GM19372 (cell line): Measurements from ENCODE around the gene SAMD9.
"Not testable (repeated sequence)": the region's sequence is repeated elsewhere in the genome, so short reads cannot be mapped to it uniquely, and the experiment has no call there.

Experiments
- ATAC-seq: cut with Tn5 transposase; IDR thresholded peaks from one replicate; pipeline ENCODE4 v1.9.1; 2021; ENCODE audit warnings: mild to moderate bottlenecking, low read depth, moderate library complexity; ENCODE audit not compliant: unreplicated experiment

SAMD9 gene

GRCh38 chr7:93117852-93118530 is at the start of gene SAMD9:
SAMD9 (minus strand) TSS chr7:93117979; CDS start chr7:93106097, 11,882 bp downstream.
- peak; percentile 100 for ATAC-seq

GRCh38 chr7:93165447-93165846 is 47.7 kb upstream of the SAMD9 start:
- peak; percentile 98 for ATAC-seq

DNA sequence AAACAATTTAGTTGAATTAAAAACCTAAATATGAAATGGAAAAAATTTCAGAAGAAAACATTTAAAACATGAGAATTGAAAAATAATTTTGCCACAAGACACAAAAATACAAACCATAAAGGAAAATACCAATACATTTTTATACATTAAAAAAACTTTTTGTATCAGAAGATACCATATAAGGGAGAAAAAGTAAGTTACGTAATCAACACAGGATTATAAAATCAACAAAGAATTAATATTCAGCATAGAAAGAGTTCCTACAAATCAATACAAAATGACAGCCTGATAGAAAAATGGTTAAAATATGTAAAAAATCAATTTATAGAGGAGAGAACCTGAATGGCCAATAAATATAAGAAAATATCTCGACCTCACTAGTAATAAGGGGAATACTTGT is 47.0 kb upstream of the SAMD9 start:
- no peak for ATAC-seq

GRCh38 chr7:93161181-93161762 is 43.5 kb upstream of the SAMD9 start:
- no peak for ATAC-seq

- ATAC-seq = no peak
These were observed 42.6 kb upstream of the SAMD9 start for GRCh38 chr7:93160410-93160809.

GRCh38 chr7:93159490-93159889 is 41.7 kb upstream of the SAMD9 start:
- no peak for ATAC-seq

GRCh38 chr7:93156884-93157283 is 39.1 kb upstream of the SAMD9 start:
- no peak for ATAC-seq

GRCh38 chr7:93150200-93150835 is 32.5 kb upstream of the SAMD9 start:
- no peak for ATAC-seq

DNA sequence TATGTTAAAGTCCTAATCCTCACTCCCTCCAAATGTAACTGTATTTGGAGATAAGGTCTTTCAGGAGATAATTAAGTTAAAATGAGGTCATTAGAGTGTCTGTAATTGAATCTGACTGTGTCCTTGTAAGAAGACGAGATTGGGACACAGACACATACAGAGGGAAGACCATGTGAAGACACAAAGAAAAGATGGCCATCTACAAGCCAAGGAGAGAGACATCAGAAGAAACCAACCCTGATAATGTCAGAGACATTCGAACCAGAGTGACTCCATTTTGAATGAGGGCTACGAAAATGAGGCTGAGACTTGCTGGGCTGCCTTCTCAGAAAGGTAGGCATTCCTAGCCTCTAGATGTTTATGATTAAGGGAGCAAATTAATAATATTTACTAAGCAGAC is 30.9 kb upstream of the SAMD9 start:
- ATAC-seq = no peak

GRCh38 chr7:93148144-93148543 is 30.4 kb upstream of the SAMD9 start, which contains the start of gene SAMD9L:
SAMD9L (minus strand) TSS chr7:93148385; CDS start chr7:93135971, 12,414 bp downstream.
- ATAC-seq = peak; percentile 61

GRCh38 chr7:93147363-93147762 is 29.6 kb upstream of the SAMD9 start:
- ATAC-seq = peak; percentile 72

- peak; percentile 28 for ATAC-seq
These were observed 28.8 kb upstream of the SAMD9 start for GRCh38 chr7:93146472-93147141.

DNA sequence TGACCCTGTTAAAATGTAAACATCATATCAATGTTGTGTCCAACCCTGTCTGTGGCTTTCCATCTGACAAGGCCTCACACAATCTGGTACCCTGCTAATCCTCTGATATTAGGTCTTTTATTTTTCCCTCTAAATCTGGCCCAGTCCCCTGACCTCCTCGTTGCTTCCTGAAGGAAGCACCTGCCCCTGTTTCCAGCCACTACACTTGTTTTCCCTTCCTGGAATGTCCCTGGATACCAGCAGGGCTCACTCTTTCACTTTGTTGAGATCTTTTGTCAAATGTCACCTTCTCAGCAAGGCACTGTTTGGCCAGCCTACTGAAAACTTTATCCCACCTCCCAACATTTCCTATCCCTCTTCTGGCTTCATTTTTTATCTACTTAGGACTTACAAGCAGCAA is 28.3 kb upstream of the SAMD9 start:
- ATAC-seq = no peak

DNA sequence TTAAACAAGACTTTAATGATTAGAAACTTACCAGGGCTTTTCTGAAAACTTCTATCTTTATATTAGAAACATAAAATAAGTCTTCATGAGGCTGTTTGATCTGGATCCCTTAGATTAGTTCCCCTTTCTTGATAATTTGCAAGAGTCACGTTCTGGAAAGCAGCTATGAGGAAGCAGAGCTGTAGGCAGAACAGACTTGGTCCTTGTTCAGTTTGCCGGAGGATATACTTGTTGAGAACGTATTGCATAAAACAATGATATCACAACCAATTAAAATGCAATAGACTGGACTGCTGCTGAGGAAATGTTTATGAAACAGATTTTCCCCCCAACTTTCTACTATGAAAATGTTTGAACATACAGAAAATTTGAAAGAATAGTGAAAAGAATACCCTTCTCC is 27.6 kb upstream of the SAMD9 start:
- no peak for ATAC-seq

- no peak for ATAC-seq
These were observed 24.3 kb upstream of the SAMD9 start for GRCh38 chr7:93142127-93142526.

GRCh38 chr7:93140582-93141191 is 22.9 kb upstream of the SAMD9 start:
- no peak for ATAC-seq

DNA sequence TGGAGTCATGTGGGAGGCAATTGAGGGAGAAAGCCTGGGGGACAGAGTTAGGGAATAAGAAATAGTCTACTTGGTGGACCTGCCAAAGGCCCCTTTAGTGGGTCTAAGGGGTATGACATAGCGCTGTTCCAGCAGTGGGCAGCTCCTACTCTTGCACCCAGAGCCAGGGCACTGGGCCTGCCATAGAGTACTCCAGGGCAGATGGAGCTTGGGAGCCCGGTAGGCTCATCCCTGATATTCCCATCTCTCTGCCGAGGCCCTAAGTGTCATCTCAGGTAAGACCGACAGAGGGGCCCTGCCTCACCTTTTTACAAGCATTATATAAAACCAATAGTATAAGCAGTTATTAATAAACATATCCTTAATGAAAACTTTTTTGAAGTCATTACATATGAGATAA is 20.8 kb upstream of the SAMD9 start:
- ATAC-seq = no peak

DNA sequence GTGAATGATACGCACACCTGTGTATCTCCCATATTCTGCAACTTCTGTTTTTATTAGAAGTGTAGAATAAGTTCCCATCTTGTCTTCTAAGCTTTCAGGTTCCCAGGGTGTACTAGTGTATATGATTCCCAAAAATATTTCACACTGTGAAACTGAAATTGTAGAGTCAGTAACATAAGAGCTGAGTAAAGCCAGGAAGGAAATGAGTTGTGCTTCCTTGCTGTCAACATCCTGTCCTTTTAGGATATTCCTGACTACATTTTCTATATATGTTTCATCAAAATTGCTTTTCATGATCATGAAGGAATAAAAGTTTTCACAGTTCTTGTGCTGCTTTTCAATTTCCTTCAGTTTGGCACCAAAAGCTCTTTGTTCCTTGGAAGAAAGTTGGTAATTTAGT is 15.2 kb upstream of the SAMD9 start:
- ATAC-seq = no peak

GRCh38 chr7:93132216-93132615 is 14.4 kb upstream of the SAMD9 start:
- ATAC-seq = no peak

GRCh38 chr7:93126954-93127353 is 9.2 kb upstream of the SAMD9 start:
- not testable (repeated sequence) for ATAC-seq

GRCh38 chr7:93123532-93123931 is 5.8 kb upstream of the SAMD9 start:
- ATAC-seq = not testable (repeated sequence)
